Body of pancreas (tissue), 4 donors: ENCODE data around the gene TJP1. TPM values are rescaled to one million over a fixed set of nuclear protein-coding genes. Genes with fewer than 3 reads are reported as not detected.

Source experiments
- ATAC-seq: fragments of 150-250 bp; one replicate; pipeline ENCODE4 v1.9.1; 2016
- DNase-seq, 4 donors: peaks; one replicate each; pipeline ENCODE4 v3.0.0-alpha.2; 2019
- H3K27ac ChIP-seq, 4 donors: fragments of 200-600 bp; sonication (generic); 1 replicate in 3 of 4; 2 replicates in 1 of 4; pipeline versions ENCODE4 v1.5.1 to v1.6.1; 2016 to 2019; ENCODE audit warnings: mild to moderate bottlenecking in 1 of 4, mixed read lengths in 1 of 4, moderate library complexity in 1 of 4
- H3K27me3 ChIP-seq, 2 donors: fragments of 200-600 bp; sonication (generic); one replicate each; pipeline ENCODE4 v1.6.0; 2016; ENCODE audit warnings: mild to moderate bottlenecking in 1 of 2
- H3K36me3 ChIP-seq, 2 donors: fragments of 200-600 bp; sonication (generic); replicated peaks in 1 of 2; 2 replicates each; pipeline ENCODE4 v1.5.1; 2016; ENCODE audit warnings: low read depth in 2 of 2; ENCODE audit not compliant: insufficient read depth in 1 of 2
- H3K4me1 ChIP-seq: fragments of 200-600 bp; sonication (generic); one replicate; pipeline ENCODE4 v1.6.0; 2016
- H3K4me3 ChIP-seq, 2 donors: fragments of 200-600 bp; sonication (generic); 1 replicate in 1 of 2; 2 replicates in 1 of 2; pipeline ENCODE4 v1.5.1; 2016 to 2019
- H3K9me3 ChIP-seq, 3 donors: fragments of 200-600 bp; sonication (generic); 1 replicate in 2 of 3; 2 replicates in 1 of 3; pipeline ENCODE4 v1.5.1; 2016
- POLR2A ChIP-seq, 3 donors: fragments of 450-650 bp; IDR thresholded peaks; one replicate each; pipeline ENCODE4 v1.6.1; 2016; ENCODE audit warnings: antibody characterized with exemption in 3 of 3, mild to moderate bottlenecking in 2 of 3
- WGBS, 2 donors: methylation state at CpG; one replicate each; pipeline ENCODE4 v1.1.5; 2017; 5-methylcytosine and 5-hydroxymethylcytosine counted together
- intact Hi-C: fragments of 100-400 bp; cut with DNase I; formaldehyde crosslinking; loops from one replicate; pipeline ENCODE4 v1.15.1; 2023
- total RNA-seq, 2 donors: library from RNA; depleted of rRNA; stranded (reverse); fragments of >200 nt; gene quantifications; one replicate each; pipeline ENCODE4 v1.1.0, GENCODE V29; 2016
- TF ChIP-seq, protein P1 (sequence below), 7 experiments: fragments of 450-650 bp in 4 of 7; fragments of 200-600 bp in 3 of 7; sonication (generic) in 3 of 7; IDR thresholded peaks; one replicate each; pipeline ENCODE4 v1.5.1; 2016 to 2019; ENCODE audit warnings: antibody characterized with exemption in 7 of 7

TJP1 gene
- total RNA-seq, 2 donors from 2014 or later: 68.7 to 70.9 TPM

DNA sequence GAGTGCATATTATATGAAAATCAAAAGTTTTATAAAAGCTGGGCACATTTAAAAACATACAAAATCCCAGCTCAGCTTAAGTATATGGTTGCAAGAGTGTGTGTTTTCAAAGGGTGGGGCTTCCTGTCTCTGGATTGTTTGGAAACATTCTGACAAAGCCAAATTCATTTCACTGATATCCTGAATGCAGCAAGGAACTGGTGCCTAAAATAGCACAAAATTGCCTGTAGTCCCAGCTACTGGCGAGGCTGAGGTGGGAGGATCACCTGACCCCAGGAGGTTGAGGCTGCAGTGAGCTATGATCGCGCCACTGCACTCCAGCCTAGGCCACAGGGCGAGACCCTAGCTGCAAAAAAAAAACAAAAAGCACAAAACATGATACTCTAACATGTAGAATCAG is 13.0 kb upstream of the TJP1 start:
- Histone ChIP-seq H3K9me3 (no peaks in the 10 kb centered on the region), H3K4me3 (no peak overlapping the region), H3K27me3 (no peaks in the 10 kb centered on the region), H3K4me1 (no peaks in the 10 kb centered on the region), H3K27ac (no peak overlapping the region), H3K36me3 (no peaks in the 10 kb centered on the region)
- 83 to 89% methylated on average over 4 of the region's 4 CpGs for WGBS, 2 donors
- DNase-seq (no peak), ATAC-seq (no peak)
- no peak for TF ChIP-seq POLR2A (IDR thresholded peaks at IDR 0.05)
- TF ChIP-seq, protein P1, sequence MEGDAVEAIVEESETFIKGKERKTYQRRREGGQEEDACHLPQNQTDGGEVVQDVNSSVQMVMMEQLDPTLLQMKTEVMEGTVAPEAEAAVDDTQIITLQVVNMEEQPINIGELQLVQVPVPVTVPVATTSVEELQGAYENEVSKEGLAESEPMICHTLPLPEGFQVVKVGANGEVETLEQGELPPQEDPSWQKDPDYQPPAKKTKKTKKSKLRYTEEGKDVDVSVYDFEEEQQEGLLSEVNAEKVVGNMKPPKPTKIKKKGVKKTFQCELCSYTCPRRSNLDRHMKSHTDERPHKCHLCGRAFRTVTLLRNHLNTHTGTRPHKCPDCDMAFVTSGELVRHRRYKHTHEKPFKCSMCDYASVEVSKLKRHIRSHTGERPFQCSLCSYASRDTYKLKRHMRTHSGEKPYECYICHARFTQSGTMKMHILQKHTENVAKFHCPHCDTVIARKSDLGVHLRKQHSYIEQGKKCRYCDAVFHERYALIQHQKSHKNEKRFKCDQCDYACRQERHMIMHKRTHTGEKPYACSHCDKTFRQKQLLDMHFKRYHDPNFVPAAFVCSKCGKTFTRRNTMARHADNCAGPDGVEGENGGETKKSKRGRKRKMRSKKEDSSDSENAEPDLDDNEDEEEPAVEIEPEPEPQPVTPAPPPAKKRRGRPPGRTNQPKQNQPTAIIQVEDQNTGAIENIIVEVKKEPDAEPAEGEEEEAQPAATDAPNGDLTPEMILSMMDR (IDR thresholded peaks at IDR 0.05): no peak
- intact Hi-C loops: no loop called here

DNA sequence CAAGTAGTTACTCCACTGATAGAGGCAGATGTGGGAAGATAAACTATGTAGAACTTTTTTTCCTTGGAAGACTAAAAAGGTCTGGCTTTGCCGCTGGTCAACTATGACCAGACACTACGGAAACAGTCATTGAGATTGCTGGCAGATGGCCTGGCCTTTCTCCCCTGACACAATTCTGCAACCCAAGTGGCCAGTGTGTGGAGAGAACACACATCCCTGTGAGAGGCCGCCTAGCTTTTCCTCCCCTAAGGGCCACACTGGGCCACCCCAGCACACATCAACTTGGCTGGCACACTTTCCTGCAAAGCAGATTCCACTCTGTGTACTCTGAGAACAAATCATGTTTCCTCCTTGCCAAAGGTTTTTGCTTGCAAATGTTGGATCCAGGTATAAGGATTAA is 10.4 kb upstream of the TJP1 start:
- H3K9me3 ChIP-seq: no peaks in the 10 kb centered on the region
- H3K27me3 ChIP-seq: no peaks in the 10 kb centered on the region
- no peak for TF ChIP-seq POLR2A (IDR thresholded peaks at IDR 0.05)
- TF ChIP-seq, protein P1 (IDR thresholded peaks at IDR 0.05): no peak
- intact Hi-C loops: no loop called here
- WGBS, 2 donors: 89 to 96% methylated on average over 3 of the region's 3 CpGs
- no peak overlapping the region for H3K27ac ChIP-seq
- DNase-seq: no peak
- no peaks in the 10 kb centered on the region for H3K36me3 ChIP-seq
- ATAC-seq: no peak
- H3K4me3 ChIP-seq: no peak overlapping the region
- no peaks in the 10 kb centered on the region for H3K4me1 ChIP-seq

DNA sequence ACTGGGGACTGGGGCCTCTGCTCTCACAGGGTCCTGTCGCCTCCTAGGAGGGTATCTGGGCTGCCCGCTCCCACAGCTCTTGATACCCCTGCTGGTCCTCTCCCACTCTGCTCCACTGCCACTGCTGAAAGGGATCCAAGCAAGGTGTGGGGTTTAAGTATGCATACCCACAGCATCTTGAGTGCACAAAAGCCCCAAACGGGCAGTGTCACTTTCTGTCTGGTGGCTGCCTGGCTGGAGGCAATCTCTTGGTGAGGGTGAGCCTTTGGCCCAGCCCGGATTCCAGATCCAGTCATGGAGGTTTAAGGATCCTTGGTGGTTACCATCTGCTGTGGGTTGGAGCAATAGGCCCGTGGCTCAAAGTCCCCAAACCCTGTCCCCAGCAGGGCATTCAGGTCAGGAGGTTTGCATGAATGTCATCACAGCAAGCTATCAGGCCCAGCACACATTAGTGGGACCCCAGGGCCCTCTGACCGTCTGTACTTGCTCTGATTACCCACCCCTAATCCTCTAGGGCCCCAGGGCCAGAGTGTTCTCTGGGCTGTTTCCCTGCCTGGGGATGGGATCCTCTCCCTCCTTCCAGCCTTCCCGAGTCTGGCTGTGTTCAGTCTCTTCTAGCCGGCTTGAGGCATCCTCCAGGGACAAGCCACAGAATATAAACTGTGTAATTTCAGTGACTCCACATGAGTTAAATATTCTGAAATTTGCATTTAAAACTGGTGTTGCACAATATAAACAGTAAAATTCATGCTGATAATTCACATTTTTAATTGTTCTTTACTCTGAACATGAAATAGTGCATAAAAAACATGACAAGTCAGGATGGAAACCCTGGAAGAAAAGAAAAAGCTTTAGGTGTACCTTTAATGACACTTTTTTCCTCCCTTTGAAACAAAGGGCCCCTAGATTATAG is 4.9 kb upstream of the TJP1 start:
- Histone ChIP-seq H3K27me3 (no peaks in the 10 kb centered on the region), H3K4me1 (peaks cover 6% of the 10 kb centered on the region), H3K4me3 (no peak overlapping the region), H3K36me3 (no peaks in the 10 kb centered on the region), H3K9me3 (no peaks in the 10 kb centered on the region), H3K27ac (no peak overlapping the region)
- DNase-seq (no peak), ATAC-seq (no peak)
- intact Hi-C loops: no loop called here
- 69 to 91% methylated on average over 3 to 8 of the region's 8 CpGs for WGBS, 2 donors
- no peak for TF ChIP-seq POLR2A (IDR thresholded peaks at IDR 0.05)

DNA sequence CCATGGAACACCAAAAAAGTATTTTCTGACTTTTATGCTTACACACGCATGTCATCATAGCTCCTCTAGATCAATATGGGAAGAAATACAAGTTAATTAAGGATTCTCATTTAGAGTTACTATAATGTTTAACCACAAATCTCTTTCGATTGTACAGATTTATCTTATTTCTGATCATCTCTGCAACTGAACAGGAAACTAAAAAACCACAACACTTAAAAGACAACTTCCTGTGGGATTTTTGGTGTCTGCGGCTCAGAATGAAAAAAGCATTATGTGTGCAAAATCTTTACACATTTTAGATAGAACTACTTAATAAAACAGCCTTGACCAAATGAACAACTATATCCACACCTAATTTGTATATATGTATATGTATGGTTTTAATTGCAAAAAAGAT is 3.0 kb upstream of the TJP1 start:
- no peak overlapping the region for H3K27ac ChIP-seq

More for the DNA sequence above, 3.0 kb upstream of the TJP1 start:
- DNase-seq (no peak), ATAC-seq (no peak)
- Histone ChIP-seq H3K4me1 (peaks cover 10% of the 10 kb centered on the region), H3K9me3 (no peaks in the 10 kb centered on the region), H3K27me3 (no peaks in the 10 kb centered on the region), H3K4me3 (no peak overlapping the region), H3K36me3 (no peaks in the 10 kb centered on the region)
- TF ChIP-seq POLR2A (IDR thresholded peaks at IDR 0.05): no peak
- TF ChIP-seq, protein P1 (IDR thresholded peaks at IDR 0.05): no peak
- 50 to 57% methylated on average over 3 of the region's 3 CpGs for WGBS, 2 donors
- intact Hi-C loops: no loop called here
